Measurements from ENCODE around the gene TSPAN18. TPM values are rescaled to one million over a fixed set of nuclear protein-coding genes. Genes with fewer than 3 reads are reported as not detected.

TSPAN18 gene
- total RNA-seq, 4 donors from 2014 or later = 6.7 to 13.1 (median 7.9) TPM

DNA sequence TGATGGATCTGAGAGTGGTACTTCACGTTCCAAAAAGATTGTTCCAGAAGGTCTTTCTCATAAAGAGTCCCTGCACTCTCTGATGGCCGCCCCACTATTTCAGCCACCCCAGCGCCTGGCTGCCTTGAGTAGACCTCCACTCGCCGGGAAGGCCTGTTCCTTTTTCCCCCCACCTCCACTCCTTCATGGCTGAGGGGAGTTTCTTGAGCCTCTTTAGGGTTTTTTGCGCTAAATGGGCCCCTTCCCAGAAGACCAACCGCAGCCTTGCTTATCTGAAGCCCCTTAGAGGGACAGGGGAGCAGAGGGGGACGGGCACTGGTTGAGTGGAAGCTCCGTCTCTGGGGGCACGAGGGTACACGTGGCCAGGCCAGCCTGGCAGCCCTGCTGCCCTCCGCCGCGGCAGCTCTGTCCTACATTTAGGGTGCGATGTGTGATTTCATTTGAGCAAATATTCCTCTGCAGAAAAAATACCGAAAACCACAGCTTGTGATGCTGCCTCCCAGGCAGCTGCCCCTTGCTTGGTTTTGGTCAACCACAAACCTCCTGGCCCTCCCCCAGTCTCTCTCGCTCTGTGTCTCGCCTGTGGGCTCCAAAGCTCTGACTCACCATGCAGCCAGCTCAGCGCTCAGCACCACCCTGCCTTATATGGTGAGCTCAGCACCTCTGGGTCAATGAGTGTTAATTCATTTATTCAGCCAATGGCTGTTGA, 135.2 kb downstream of the TSPAN18 start:
- H3K36me3 ChIP-seq = no peaks in the 10 kb centered on the region
- DNase-seq (ENCODE audit: low spot score in 2 of 2) = peak; percentile 24 to 64
- 32 to 43% methylated on average over 19 of the region's 19 CpGs for WGBS, 2 donors
- H3K4me1 ChIP-seq = peaks cover 0 to 20% (median 10%) of the 10 kb centered on the region in 4 donors
- H3K4me3 ChIP-seq = peak overlapping the region in 1 of 4 donors; percentile 18
- H3K27ac ChIP-seq = peak overlapping the region; percentile 36 to 80 (median 56)
- no peaks in the 10 kb centered on the region for H3K27me3 ChIP-seq
- no peaks in the 10 kb centered on the region for H3K9me3 ChIP-seq
- TF ChIP-seq CTCF (IDR thresholded peaks at IDR 0.05) (no peak), POLR2A (IDR thresholded peaks at IDR 0.05) (no peak), EP300 (IDR thresholded peaks at IDR 0.05) (peak in 1 of 2 donors; percentile 66)

DNA sequence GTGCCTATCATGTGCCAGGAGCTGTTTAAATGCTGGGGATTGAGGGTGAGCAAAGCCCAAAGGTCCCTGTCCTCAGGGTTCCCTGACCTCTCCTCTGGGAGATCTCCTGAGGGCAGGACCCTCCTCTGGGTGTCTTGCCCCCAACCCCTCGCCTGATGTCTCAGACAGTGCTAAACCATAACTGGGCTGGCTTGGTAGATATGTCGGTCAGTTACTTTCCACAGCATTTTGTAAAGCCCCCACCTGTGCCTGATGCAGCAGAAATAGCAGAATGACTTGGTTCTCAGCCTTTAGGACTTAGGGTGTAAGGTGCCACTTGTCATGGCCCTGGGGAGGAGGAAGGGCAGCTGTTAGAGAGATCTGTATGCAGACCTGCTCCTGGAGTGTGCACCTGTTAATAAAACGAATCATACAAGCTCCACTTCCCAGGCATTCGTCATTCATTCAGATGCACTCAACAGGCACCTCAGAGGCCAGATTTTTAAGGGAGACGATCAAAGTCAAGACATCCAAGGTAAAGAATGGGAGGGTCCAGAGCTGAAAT, 135.9 kb downstream of the TSPAN18 start:
- WGBS, 2 donors = 76 to 89% methylated on average over 4 to 5 of the region's 5 CpGs
- no peak for DNase-seq (ENCODE audit: low spot score in 2 of 2)
- peak overlapping the region in 2 of 4 donors; percentile 67 to 80 for H3K27ac ChIP-seq
- no peaks in the 10 kb centered on the region for H3K36me3 ChIP-seq
- H3K27me3 ChIP-seq = no peaks in the 10 kb centered on the region
- H3K4me1 ChIP-seq = peaks cover 0 to 20% (median 10%) of the 10 kb centered on the region in 4 donors
- TF ChIP-seq CTCF (IDR thresholded peaks at IDR 0.05) (no peak), EP300 (IDR thresholded peaks at IDR 0.05) (no peak), POLR2A (IDR thresholded peaks at IDR 0.05) (no peak)
- no peak overlapping the region for H3K4me3 ChIP-seq
- no peaks in the 10 kb centered on the region for H3K9me3 ChIP-seq

DNA sequence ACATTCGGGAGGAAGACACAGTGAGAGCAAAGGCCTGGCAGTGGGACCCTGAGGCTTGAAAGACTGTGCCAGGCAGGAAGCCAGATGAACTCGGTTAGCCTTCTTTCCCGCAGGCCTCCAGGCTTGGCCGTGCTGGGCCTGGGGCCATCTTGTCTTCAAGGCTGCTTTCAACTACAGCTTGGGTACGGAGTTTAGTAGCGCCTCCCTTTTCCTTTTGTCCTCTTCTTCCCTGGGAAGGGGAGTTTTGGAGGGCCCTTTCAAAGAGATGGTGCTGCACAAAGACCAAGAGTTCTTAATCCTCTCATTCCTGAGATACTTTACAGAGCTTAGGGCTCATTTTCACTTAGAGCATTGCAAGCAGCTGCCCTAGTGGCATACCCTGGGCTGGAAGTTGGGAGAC, 136.5 kb downstream of the TSPAN18 start:
- no peak for DNase-seq (ENCODE audit: low spot score in 2 of 2)
- no peak overlapping the region for H3K4me3 ChIP-seq
- no peak for TF ChIP-seq CTCF (IDR thresholded peaks at IDR 0.05)
- no peak for TF ChIP-seq EP300 (IDR thresholded peaks at IDR 0.05)
- TF ChIP-seq POLR2A (IDR thresholded peaks at IDR 0.05) = no peak
- no peaks in the 10 kb centered on the region for H3K36me3 ChIP-seq
- H3K4me1 ChIP-seq = peaks cover 0 to 20% (median 10%) of the 10 kb centered on the region in 4 donors
- H3K9me3 ChIP-seq = no peaks in the 10 kb centered on the region
- H3K27me3 ChIP-seq = no peaks in the 10 kb centered on the region
- 61 to 63% methylated on average over 6 of the region's 6 CpGs for WGBS, 2 donors
- peak overlapping the region in 1 of 4 donors; percentile 80 for H3K27ac ChIP-seq

GRCh38 chr11:44865866-44866272, 139.1 kb downstream of the TSPAN18 start:
- H3K9me3 ChIP-seq = no peaks in the 10 kb centered on the region
- H3K27ac ChIP-seq = no peak overlapping the region
- TF ChIP-seq POLR2A (IDR thresholded peaks at IDR 0.05) = no peak
- no peak for TF ChIP-seq CTCF (IDR thresholded peaks at IDR 0.05)
- no peak for TF ChIP-seq EP300 (IDR thresholded peaks at IDR 0.05)
- H3K4me1 ChIP-seq = peaks cover 0 to 20% (median 10%) of the 10 kb centered on the region in 4 donors
- WGBS, 2 donors = 53 to 61% methylated on average over 3 to 7 of the region's 7 CpGs
- no peak for DNase-seq (ENCODE audit: low spot score in 2 of 2)
- no peaks in the 10 kb centered on the region for H3K36me3 ChIP-seq
- no peak overlapping the region for H3K4me3 ChIP-seq
- H3K27me3 ChIP-seq = no peaks in the 10 kb centered on the region

GRCh38 chr11:44866286-44866685, 139.5 kb downstream of the TSPAN18 start:
- TF ChIP-seq EP300 (IDR thresholded peaks at IDR 0.05) = no peak
- TF ChIP-seq POLR2A (IDR thresholded peaks at IDR 0.05) = no peak
- no peak for TF ChIP-seq CTCF (IDR thresholded peaks at IDR 0.05)
- Histone ChIP-seq H3K4me3 (no peak overlapping the region), H3K27ac (no peak overlapping the region), H3K36me3 (no peaks in the 10 kb centered on the region), H3K27me3 (no peaks in the 10 kb centered on the region), H3K4me1 (peaks cover 0 to 20% (median 10%) of the 10 kb centered on the region in 4 donors), H3K9me3 (peaks cover 0 to 4% (median 0%) of the 10 kb centered on the region in 4 donors)
- no peak for DNase-seq (ENCODE audit: low spot score in 2 of 2)
- 76 to 87% methylated on average over 6 of the region's 6 CpGs for WGBS, 2 donors

Measured in tibial nerve (tissue), 4 donors.